Osteocyte (in vitro differentiated cells): Measurements from ENCODE around the gene CNKSR3. TPM values are rescaled to one million over a fixed set of nuclear protein-coding genes. Genes with fewer than 3 reads are reported as not detected.

Experiments
- DNase-seq: peaks from one replicate; pipeline ENCODE4 v3.0.0; 2021; ENCODE audit warnings: mixed read lengths; ENCODE audit not compliant: unreplicated experiment; ENCODE audit errors: extremely low spot score
- H3K27ac Mint-ChIP-seq: one replicate; pipeline ENCODE4 v1.8.0; 2021; ENCODE audit warnings: mild to moderate bottlenecking, mixed read lengths; ENCODE audit not compliant: unreplicated experiment
- H3K27me3 Mint-ChIP-seq: one replicate; pipeline ENCODE4 v1.8.0; 2021; ENCODE audit warnings: mixed read lengths; ENCODE audit not compliant: unreplicated experiment
- H3K36me3 Mint-ChIP-seq: one replicate; pipeline ENCODE4 v1.8.0; 2021; ENCODE audit warnings: mixed read lengths; ENCODE audit not compliant: unreplicated experiment
- H3K4me1 Mint-ChIP-seq: one replicate; pipeline ENCODE4 v1.8.0; 2021; ENCODE audit warnings: mixed read lengths; ENCODE audit not compliant: unreplicated experiment
- H3K4me3 Mint-ChIP-seq: one replicate; pipeline ENCODE4 v1.8.0; 2021; ENCODE audit warnings: mild to moderate bottlenecking, moderate library complexity, mixed read lengths; ENCODE audit not compliant: unreplicated experiment
- H3K9me3 Mint-ChIP-seq: one replicate; pipeline ENCODE4 v1.8.0; 2021; ENCODE audit warnings: mixed read lengths; ENCODE audit not compliant: unreplicated experiment
- CTCF ChIP-seq: fragments of 200-600 bp; sonication (generic); IDR thresholded peaks from 2 replicates; pipeline ENCODE4 v1.5.0; 2021; ENCODE audit warnings: antibody characterized with exemption, mild to moderate bottlenecking, moderate library complexity
- total RNA-seq: library from RNA; stranded (reverse); gene quantifications from 2 replicates; pipeline ENCODE4 v1.2.1, GENCODE V29; 2021

The CNKSR3 gene
- total RNA-seq, 1 donor from 2014 or later: 14.6 TPM

- H3K27ac Mint-ChIP-seq: no peak overlapping the region
- H3K9me3 Mint-ChIP-seq: no peaks in the 10 kb centered on the region
- no peak for DNase-seq
- H3K27me3 Mint-ChIP-seq: no peaks in the 10 kb centered on the region
- no peak for TF ChIP-seq CTCF
- no peaks in the 10 kb centered on the region for H3K36me3 Mint-ChIP-seq
- no peak overlapping the region for H3K4me3 Mint-ChIP-seq
- peaks cover 36% of the 10 kb centered on the region for H3K4me1 Mint-ChIP-seq
Measured at GRCh38 chr6:154457046-154457713, 53.3 kb downstream of the CNKSR3 start.

GRCh38 chr6:154453329-154453728 lies 57.2 kb downstream of the CNKSR3 start:
- H3K27me3 Mint-ChIP-seq: no peaks in the 10 kb centered on the region
- peaks cover 5% of the 10 kb centered on the region for H3K36me3 Mint-ChIP-seq
- no peak overlapping the region for H3K4me3 Mint-ChIP-seq
- no peaks in the 10 kb centered on the region for H3K9me3 Mint-ChIP-seq
- H3K27ac Mint-ChIP-seq: no peak overlapping the region
- peaks cover 23% of the 10 kb centered on the region for H3K4me1 Mint-ChIP-seq
- TF ChIP-seq CTCF: no peak
- DNase-seq: no peak

- H3K27me3 Mint-ChIP-seq: no peaks in the 10 kb centered on the region
- peaks cover 15% of the 10 kb centered on the region for H3K4me1 Mint-ChIP-seq
- H3K9me3 Mint-ChIP-seq: no peaks in the 10 kb centered on the region
- H3K27ac Mint-ChIP-seq: no peak overlapping the region
- no peak for TF ChIP-seq CTCF
- DNase-seq: no peak
- H3K36me3 Mint-ChIP-seq: peaks cover 5% of the 10 kb centered on the region
- H3K4me3 Mint-ChIP-seq: no peak overlapping the region
Measured at GRCh38 chr6:154450498-154450897, 60.0 kb downstream of the CNKSR3 start.

GRCh38 chr6:154448448-154449096 lies 61.9 kb downstream of the CNKSR3 start:
- peaks cover 11% of the 10 kb centered on the region for H3K4me1 Mint-ChIP-seq
- no peaks in the 10 kb centered on the region for H3K27me3 Mint-ChIP-seq
- no peak for TF ChIP-seq CTCF
- peaks cover 9% of the 10 kb centered on the region for H3K36me3 Mint-ChIP-seq
- H3K27ac Mint-ChIP-seq: no peak overlapping the region
- H3K4me3 Mint-ChIP-seq: no peak overlapping the region
- no peaks in the 10 kb centered on the region for H3K9me3 Mint-ChIP-seq
- no peak for DNase-seq

- Mint-ChIP-seq H3K27me3 (no peaks in the 10 kb centered on the region), H3K27ac (no peak overlapping the region), H3K9me3 (no peaks in the 10 kb centered on the region), H3K4me1 (peaks cover 9% of the 10 kb centered on the region), H3K4me3 (no peak overlapping the region), H3K36me3 (peaks cover 14% of the 10 kb centered on the region)
- TF ChIP-seq CTCF: no peak
- DNase-seq: no peak
Measured at GRCh38 chr6:154447954-154448353, 62.5 kb downstream of the CNKSR3 start.
